PC-3 (cell line): Measurements from ENCODE around the gene C22orf23. TPM values are rescaled to one million over a fixed set of nuclear protein-coding genes. Genes with fewer than 3 reads are reported as not detected.

Source experiments
- ATAC-seq: fragments of 200-7000 bp; cut with Tn5 transposase; 2 replicates; pipeline ENCODE4 v1.9.1; 2020; ENCODE audit warnings: mild to moderate bottlenecking, moderate library complexity
- BruUV-seq: library from RNA; stranded (reverse); fragments of 400-500 nt; replicated peaks from 2 replicates; lab custom pipeline; 2021; lab: Mats Ljungman, UMichigan
- CTCF ChIA-PET: fragments of 300-600 bp; sonication (Branson Sonifier 250); formaldehyde crosslinking; loops from one replicate; lab custom pipeline; 2022; ENCODE audit warnings: antibody characterized with exemption; lab: Charles Lee
- POLR2A ChIA-PET: fragments of 300-600 bp; sonication (Branson Sonifier 250); formaldehyde crosslinking; loops from one replicate; lab custom pipeline; 2022; ENCODE audit warnings: antibody characterized with exemption; ENCODE audit not compliant: unreplicated experiment; lab: Charles Lee
- DNase-seq: peaks from one replicate; pipeline ENCODE4 v3.0.0-alpha.2; 2015
- H2AFZ ChIP-seq: fragments of 300-600 bp; sonication (generic); 2 replicates; pipeline ENCODE4 v1.6.0; 2016; ENCODE audit warnings: antibody characterized with exemption, low read length
- H3F3A ChIP-seq: fragments of 300-600 bp; sonication (generic); one replicate; pipeline ENCODE4 v1.6.0; 2017; ENCODE audit warnings: antibody characterized with exemption, low read length, control low read depth, mild to moderate bottlenecking; ENCODE audit not compliant: unreplicated experiment
- H3K27ac ChIP-seq: fragments of 300-600 bp; sonication (generic); 2 replicates; pipeline ENCODE4 v1.5.1; 2016; ENCODE audit warnings: mild to moderate bottlenecking, low read length
- H3K27me3 ChIP-seq: fragments of 300-600 bp; sonication (generic); 2 replicates; pipeline ENCODE4 v1.6.1; 2016; ENCODE audit warnings: low read length, mixed read lengths
- H3K36me3 ChIP-seq: fragments of 300-600 bp; sonication (generic); 2 replicates; pipeline ENCODE4 v1.6.1; 2016; ENCODE audit warnings: low read depth, mixed run types, low read length, mixed read lengths
- H3K4me1 ChIP-seq: fragments of 300-600 bp; sonication (generic); 2 replicates; pipeline ENCODE4 v1.5.1; 2016; ENCODE audit warnings: low read length; ENCODE audit not compliant: insufficient read depth
- H3K4me2 ChIP-seq: fragments of 300-600 bp; sonication (generic); 2 replicates; pipeline ENCODE4 v1.6.0; 2016; ENCODE audit warnings: low read length
- H3K4me3 ChIP-seq: fragments of 300-600 bp; sonication (generic); 2 replicates; pipeline ENCODE4 v1.5.1; 2016; ENCODE audit warnings: mild to moderate bottlenecking, low read length, mixed read lengths
- H3K79me2 ChIP-seq: fragments of 300-600 bp; sonication (generic); 2 replicates; pipeline ENCODE4 v1.6.1; 2017; ENCODE audit warnings: low read length, mixed read lengths
- H3K9ac ChIP-seq: fragments of 300-600 bp; sonication (generic); 2 replicates; pipeline ENCODE4 v1.6.0; 2016; ENCODE audit warnings: mild to moderate bottlenecking, low read length
- H3K9me2 ChIP-seq: fragments of 300-600 bp; sonication (generic); replicated peaks from 2 replicates; pipeline ENCODE4 v1.6.1; 2016; ENCODE audit warnings: mixed run types, low read length, mixed read lengths
- H3K9me3 ChIP-seq: fragments of 300-600 bp; sonication (generic); 2 replicates; pipeline ENCODE4 v1.6.1; 2016; ENCODE audit warnings: low read length, mixed read lengths
- H4K20me1 ChIP-seq: fragments of 300-600 bp; sonication (generic); 2 replicates; pipeline ENCODE4 v1.6.1; 2016; ENCODE audit warnings: low read length, mixed read lengths
- EZH2 ChIP-seq: fragments of 300-600 bp; sonication (generic); IDR thresholded peaks from one replicate; pipeline ENCODE4 v1.6.1; 2017; ENCODE audit warnings: antibody characterized with exemption, mild to moderate bottlenecking, low read length; ENCODE audit not compliant: unreplicated experiment
- EZH2phosphoT487 ChIP-seq: fragments of 300-600 bp; sonication (generic); IDR thresholded peaks from 2 replicates; pipeline ENCODE4 v1.6.1; 2018; ENCODE audit warnings: mild to moderate bottlenecking, antibody characterized with exemption, low read length, borderline replicate concordance
- intact Hi-C: fragments of 100-400 bp; cut with micrococcal nuclease; formaldehyde crosslinking; loops from 2 replicates; pipeline ENCODE4 v1.9.0; 2023
- total RNA-seq: library from RNA; depleted of rRNA; stranded (reverse); fragments of >200 nt; gene quantifications from 2 replicates; pipeline ENCODE4 v1.2.3, GENCODE V29; 2014
- TF ChIP-seq, protein P1 (sequence below): fragments of 300-600 bp; sonication (generic); conservative IDR thresholded peaks from 2 replicates; pipeline ENCODE4 v1.5.1; 2017; ENCODE audit warnings: antibody characterized with exemption, low read depth, mild to moderate bottlenecking, low read length

Gene C22orf23
- total RNA-seq, 1 experiment from 2014 or later, result 0.69 TPM

DNA sequence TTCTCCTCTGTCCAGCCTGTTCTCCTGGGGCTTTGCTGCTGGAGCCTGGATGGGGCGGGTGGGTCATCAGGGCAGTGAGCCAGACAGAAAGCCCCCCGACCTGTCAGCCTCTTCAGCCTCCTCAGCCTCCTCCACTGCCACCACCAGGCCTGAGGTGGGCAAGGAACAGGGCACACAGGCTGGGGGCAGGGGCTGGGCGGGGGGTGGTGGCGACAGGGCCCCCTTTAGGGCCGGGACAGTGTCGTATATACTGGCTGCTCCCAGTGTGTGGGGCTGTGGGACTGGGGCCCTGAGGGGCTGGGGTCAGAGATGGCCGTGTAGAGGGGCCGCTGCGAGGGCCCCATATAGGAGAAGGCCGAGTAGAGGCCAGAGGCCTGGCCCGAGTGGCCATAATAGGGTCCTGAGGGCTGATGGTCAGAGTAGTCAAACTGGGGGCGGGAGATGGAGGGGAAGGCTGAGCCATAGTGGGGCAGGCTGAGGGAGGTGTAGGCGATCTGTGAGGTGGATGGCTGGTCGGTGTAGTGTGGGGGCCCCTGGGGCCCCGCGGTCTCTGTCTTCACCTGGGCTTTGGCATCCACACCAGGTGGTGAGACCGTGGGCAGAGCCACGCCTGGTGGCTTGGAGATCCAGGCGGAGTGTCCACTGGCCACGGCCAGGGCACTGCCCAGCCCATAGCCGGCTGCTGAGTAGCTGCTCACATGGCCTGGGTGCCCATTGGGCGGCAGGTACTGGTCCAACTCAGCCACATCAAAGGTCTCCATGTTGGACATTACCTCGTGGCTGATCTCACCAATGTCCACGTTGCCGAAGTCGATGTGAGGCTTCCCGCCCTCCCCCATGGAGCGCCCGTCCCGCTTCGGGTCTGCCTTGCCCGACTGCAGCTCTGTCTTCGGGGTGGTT lies 20.1 kb upstream of the C22orf23 start:
- Histone ChIP-seq H3F3A (no peaks in the 10 kb centered on the region), H3K4me3 (no peak overlapping the region), H3K36me3 (no peaks in the 10 kb centered on the region), H3K27me3 (no peaks in the 10 kb centered on the region), H3K9me2 (no peaks in the 10 kb centered on the region), H3K79me2 (no peaks in the 10 kb centered on the region), H3K27ac (no peak overlapping the region), H3K9me3 (no peaks in the 10 kb centered on the region), H3K4me2 (no peak overlapping the region), H4K20me1 (no peaks in the 10 kb centered on the region), H3K9ac (no peak overlapping the region), H3K4me1 (no peaks in the 10 kb centered on the region), H2AFZ (no peak overlapping the region)
- CTCF ChIA-PET, result no interaction called here
- intact Hi-C loops, result no loop called here
- BruUV-seq, result no TSS peak
- POLR2A ChIA-PET, result no interaction called here
- no peak for ATAC-seq
- TF ChIP-seq EZH2 (no peak), EZH2phosphoT487 (no peak)
- TF ChIP-seq, protein P1, sequence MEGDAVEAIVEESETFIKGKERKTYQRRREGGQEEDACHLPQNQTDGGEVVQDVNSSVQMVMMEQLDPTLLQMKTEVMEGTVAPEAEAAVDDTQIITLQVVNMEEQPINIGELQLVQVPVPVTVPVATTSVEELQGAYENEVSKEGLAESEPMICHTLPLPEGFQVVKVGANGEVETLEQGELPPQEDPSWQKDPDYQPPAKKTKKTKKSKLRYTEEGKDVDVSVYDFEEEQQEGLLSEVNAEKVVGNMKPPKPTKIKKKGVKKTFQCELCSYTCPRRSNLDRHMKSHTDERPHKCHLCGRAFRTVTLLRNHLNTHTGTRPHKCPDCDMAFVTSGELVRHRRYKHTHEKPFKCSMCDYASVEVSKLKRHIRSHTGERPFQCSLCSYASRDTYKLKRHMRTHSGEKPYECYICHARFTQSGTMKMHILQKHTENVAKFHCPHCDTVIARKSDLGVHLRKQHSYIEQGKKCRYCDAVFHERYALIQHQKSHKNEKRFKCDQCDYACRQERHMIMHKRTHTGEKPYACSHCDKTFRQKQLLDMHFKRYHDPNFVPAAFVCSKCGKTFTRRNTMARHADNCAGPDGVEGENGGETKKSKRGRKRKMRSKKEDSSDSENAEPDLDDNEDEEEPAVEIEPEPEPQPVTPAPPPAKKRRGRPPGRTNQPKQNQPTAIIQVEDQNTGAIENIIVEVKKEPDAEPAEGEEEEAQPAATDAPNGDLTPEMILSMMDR, result no peak
- DNase-seq, result no peak

DNA sequence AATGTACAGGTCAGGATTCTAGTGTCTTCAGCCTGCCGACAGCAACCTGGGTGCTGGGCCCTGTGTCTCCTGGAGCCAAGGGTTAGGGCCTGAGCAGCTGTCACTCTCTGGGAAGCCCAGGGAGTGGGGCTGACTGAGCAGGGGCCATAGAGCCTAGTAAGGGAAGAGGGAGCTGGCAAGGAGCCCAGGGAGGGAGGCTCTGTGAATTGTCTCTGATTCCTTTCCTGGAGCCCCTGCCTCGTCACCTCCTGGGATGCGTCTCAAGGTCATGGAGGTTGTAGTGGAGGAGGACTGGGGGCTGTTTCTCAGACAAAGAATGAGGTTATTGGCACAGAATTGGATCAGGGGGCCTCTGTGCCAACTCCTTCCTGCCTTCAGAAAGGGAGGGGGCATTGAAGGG lies 19.1 kb upstream of the C22orf23 start:
- H3K4me1 ChIP-seq, result no peaks in the 10 kb centered on the region
- H2AFZ ChIP-seq, result no peak overlapping the region
- TF ChIP-seq, protein P1, result no peak
- TF ChIP-seq EZH2phosphoT487, result no peak
- TF ChIP-seq EZH2, result no peak
- no peaks in the 10 kb centered on the region for H3K36me3 ChIP-seq
- ChIA-PET POLR2A (no interaction called here), CTCF (no interaction called here)
- no peaks in the 10 kb centered on the region for H3K27me3 ChIP-seq
- no peak overlapping the region for H3K4me2 ChIP-seq
- no peak overlapping the region for H3K9ac ChIP-seq
- no peaks in the 10 kb centered on the region for H3F3A ChIP-seq
- BruUV-seq, result no TSS peak
- no peaks in the 10 kb centered on the region for H3K9me2 ChIP-seq
- no peaks in the 10 kb centered on the region for H3K79me2 ChIP-seq
- no peaks in the 10 kb centered on the region for H3K9me3 ChIP-seq
- DNase-seq (no peak), ATAC-seq (no peak)
- no peaks in the 10 kb centered on the region for H4K20me1 ChIP-seq
- no peak overlapping the region for H3K4me3 ChIP-seq
- intact Hi-C loops, result no loop called here
- no peak overlapping the region for H3K27ac ChIP-seq
